Neural progenitor cell (in vitro differentiated cells): Measurements from ENCODE around the gene FBXW8. TPM values are rescaled to one million over a fixed set of nuclear protein-coding genes. Genes with fewer than 3 reads are reported as not detected.

Experiments used
- DNase-seq: peaks from one replicate; pipeline ENCODE4 v3.0.0-alpha.2; 2016; ENCODE audit warnings: low spot score
- H2AFZ ChIP-seq: fragments of 200-600 bp; sonication (generic); replicated peaks from 2 replicates; pipeline ENCODE4 v1.6.1; 2016; ENCODE audit warnings: antibody characterized with exemption
- H3F3A ChIP-seq: fragments of 200-600 bp; sonication (generic); 2 replicates; pipeline ENCODE4 v1.6.1; 2016; ENCODE audit warnings: antibody characterized with exemption, low read depth
- H3K27ac ChIP-seq: fragments of 200-600 bp; sonication (generic); 2 replicates; pipeline ENCODE4 v1.5.1; 2016; ENCODE audit warnings: mild to moderate bottlenecking
- H3K27me3 ChIP-seq: fragments of 200-600 bp; sonication (generic); 2 replicates; pipeline ENCODE4 v1.6.1; 2016; ENCODE audit warnings: mild to moderate bottlenecking, moderate library complexity
- H3K36me3 ChIP-seq: fragments of 200-600 bp; sonication (generic); 2 replicates; pipeline ENCODE4 v1.5.1; 2016
- H3K4me1 ChIP-seq: fragments of 200-600 bp; sonication (generic); 2 replicates; pipeline ENCODE4 v1.6.1; 2016; ENCODE audit warnings: mixed run types
- H3K4me2 ChIP-seq: fragments of 200-600 bp; sonication (generic); 2 replicates; pipeline ENCODE4 v1.6.1; 2016
- H3K4me3 ChIP-seq: fragments of 200-600 bp; sonication (generic); 2 replicates; pipeline ENCODE4 v1.5.1; 2016
- H3K79me2 ChIP-seq: fragments of 200-600 bp; sonication (generic); 2 replicates; pipeline ENCODE4 v1.6.1; 2016; ENCODE audit warnings: low read depth
- H3K9ac ChIP-seq: fragments of 200-600 bp; sonication (generic); 2 replicates; pipeline ENCODE4 v1.6.1; 2016
- H3K9me3 ChIP-seq: fragments of 200-600 bp; sonication (generic); 2 replicates; pipeline ENCODE4 v1.5.1; 2016; ENCODE audit warnings: low read depth
- H4K20me1 ChIP-seq: fragments of 200-600 bp; sonication (generic); 2 replicates; pipeline ENCODE4 v1.6.1; 2016; ENCODE audit warnings: low read depth
- H3K27ac Mint-ChIP-seq: 3 replicates; pipeline ENCODE4 v1.8.0; 2021; ENCODE audit warnings: mixed read lengths
- H3K27me3 Mint-ChIP-seq: 2 replicates; pipeline ENCODE4 v1.8.0; 2022; ENCODE audit warnings: low read depth, mild to moderate bottlenecking, inconsistent platforms, moderate library complexity, mixed read lengths; ENCODE audit not compliant: insufficient read depth
- H3K36me3 Mint-ChIP-seq: 3 replicates; pipeline ENCODE4 v1.8.0; 2021; ENCODE audit warnings: mixed read lengths
- H3K4me1 Mint-ChIP-seq: 3 replicates; pipeline ENCODE4 v1.8.0; 2021; ENCODE audit warnings: mixed read lengths
- H3K4me3 Mint-ChIP-seq: 3 replicates; pipeline ENCODE4 v1.8.0; 2021; ENCODE audit warnings: mild to moderate bottlenecking, moderate library complexity, mixed read lengths
- H3K9me3 Mint-ChIP-seq: 3 replicates; pipeline ENCODE4 v1.8.0; 2020; ENCODE audit warnings: mixed read lengths
- CTCF ChIP-seq: fragments of 200-600 bp; sonication (generic); IDR thresholded peaks from 2 replicates; pipeline ENCODE4 v1.5.1; 2017; ENCODE audit warnings: antibody characterized with exemption, mild to moderate bottlenecking
- EZH2 ChIP-seq: fragments of 200-600 bp; sonication (generic); IDR thresholded peaks from 2 replicates; pipeline ENCODE4 v1.6.1; 2017; ENCODE audit warnings: antibody characterized with exemption, mild to moderate bottlenecking, moderate library complexity
- EZH2phosphoT487 ChIP-seq: fragments of 200-600 bp; sonication (generic); IDR thresholded peaks from 2 replicates; pipeline ENCODE4 v1.6.1; 2017; ENCODE audit warnings: antibody characterized with exemption
- total RNA-seq: library from RNA; depleted of rRNA; stranded (reverse); fragments of >200 nt; gene quantifications from 2 replicates; pipeline ENCODE4 v1.2.3, GENCODE V29; 2015; ENCODE audit warnings: low replicate concordance

FBXW8 gene
- total RNA-seq, 1 donor from 2014 or later, result 20.7 TPM

GRCh38 chr12:117025481-117026151 is 114.9 kb downstream of the FBXW8 start:
- Histone ChIP-seq H3K4me3 (no peak overlapping the region), H3K9me3 (no peaks in the 10 kb centered on the region), H3K4me2 (no peak overlapping the region), H3K27ac (no peak overlapping the region), H3K9ac (no peak overlapping the region), H3K27me3 (no peaks in the 10 kb centered on the region), H3K79me2 (no peaks in the 10 kb centered on the region), H3F3A (peaks cover 5% of the 10 kb centered on the region), H4K20me1 (peaks cover 11% of the 10 kb centered on the region), H3K4me1 (no peaks in the 10 kb centered on the region), H3K36me3 (no peaks in the 10 kb centered on the region), H2AFZ (no peak overlapping the region)
- H3K9me3 Mint-ChIP-seq, result no peaks in the 10 kb centered on the region
- no peaks in the 10 kb centered on the region for H3K27me3 Mint-ChIP-seq
- H3K4me3 Mint-ChIP-seq, result no peak overlapping the region
- peaks cover 9% of the 10 kb centered on the region for H3K36me3 Mint-ChIP-seq
- DNase-seq, result peak; percentile 88
- H3K27ac Mint-ChIP-seq, result peak overlapping the region; percentile 79
- H3K4me1 Mint-ChIP-seq, result peaks cover 5% of the 10 kb centered on the region
- TF ChIP-seq CTCF, result peak; percentile 92
- no peak for TF ChIP-seq EZH2phosphoT487

GRCh38 chr12:117026343-117026742 is 115.6 kb downstream of the FBXW8 start:
- Histone ChIP-seq H3K9me3 (no peaks in the 10 kb centered on the region), H3K4me2 (no peak overlapping the region), H3K27ac (no peak overlapping the region), H3F3A (peaks cover 5% of the 10 kb centered on the region), H4K20me1 (peaks cover 11% of the 10 kb centered on the region), H3K79me2 (no peaks in the 10 kb centered on the region), H3K27me3 (no peaks in the 10 kb centered on the region), H3K36me3 (no peaks in the 10 kb centered on the region), H3K4me3 (no peak overlapping the region), H3K4me1 (no peaks in the 10 kb centered on the region), H2AFZ (no peak overlapping the region), H3K9ac (no peak overlapping the region)
- TF ChIP-seq EZH2phosphoT487 (no peak), EZH2 (no peak), CTCF (no peak)
- no peaks in the 10 kb centered on the region for H3K9me3 Mint-ChIP-seq
- DNase-seq, result no peak
- H3K36me3 Mint-ChIP-seq, result peaks cover 9% of the 10 kb centered on the region
- no peak overlapping the region for H3K27ac Mint-ChIP-seq
- H3K4me3 Mint-ChIP-seq, result no peak overlapping the region
- no peaks in the 10 kb centered on the region for H3K27me3 Mint-ChIP-seq
- H3K4me1 Mint-ChIP-seq, result peaks cover 5% of the 10 kb centered on the region

DNA sequence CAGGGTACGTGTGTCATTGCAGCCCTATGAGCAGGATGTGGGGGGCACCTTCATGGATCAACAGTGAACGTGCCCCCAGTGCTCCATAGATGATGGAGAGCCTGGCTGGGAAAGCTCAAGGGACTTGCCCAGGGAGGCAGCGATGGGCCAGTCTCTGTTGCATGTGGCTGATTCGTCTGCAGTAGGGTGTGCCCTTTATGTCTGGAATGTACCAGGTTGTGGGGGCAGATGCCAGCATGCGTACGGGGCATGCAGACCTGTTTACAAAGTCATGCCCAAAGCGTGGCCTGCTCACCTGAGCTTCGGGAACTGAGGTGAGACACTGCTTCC is 116.1 kb downstream of the FBXW8 start:
- Histone ChIP-seq H3K9me3 (no peaks in the 10 kb centered on the region), H2AFZ (no peak overlapping the region), H4K20me1 (peaks cover 11% of the 10 kb centered on the region), H3K9ac (no peak overlapping the region), H3K36me3 (no peaks in the 10 kb centered on the region), H3K27me3 (no peaks in the 10 kb centered on the region), H3K4me3 (no peak overlapping the region), H3K4me2 (no peak overlapping the region), H3K79me2 (no peaks in the 10 kb centered on the region), H3F3A (peaks cover 5% of the 10 kb centered on the region), H3K27ac (no peak overlapping the region), H3K4me1 (no peaks in the 10 kb centered on the region)
- TF ChIP-seq EZH2 (no peak), EZH2phosphoT487 (no peak), CTCF (no peak)
- Mint-ChIP-seq H3K4me1 (peaks cover 5% of the 10 kb centered on the region), H3K4me3 (no peak overlapping the region), H3K9me3 (no peaks in the 10 kb centered on the region), H3K27me3 (no peaks in the 10 kb centered on the region), H3K27ac (no peak overlapping the region), H3K36me3 (peaks cover 9% of the 10 kb centered on the region)
- DNase-seq, result no peak
